HepG2 (cell line): ENCODE results near the gene THADA. TPM values are rescaled to one million over a fixed set of nuclear protein-coding genes. Genes with fewer than 3 reads are reported as not detected.

ENCODE experiments used
- AKAP8 ChIP-seq: sonication (generic); formaldehyde crosslinking; IDR thresholded peaks from 2 replicates; pipeline ENCODE4 v1.5.1; 2020; ENCODE audit warnings: mild to moderate bottlenecking, missing genetic modification reagents
- BRD4 ChIP-seq: sonication (generic); formaldehyde crosslinking; IDR thresholded peaks from 2 replicates; pipeline ENCODE4 v1.4.0; 2020; ENCODE audit warnings: missing genetic modification reagents
- NAIF1 ChIP-seq: sonication (generic); formaldehyde crosslinking; IDR thresholded peaks from 2 replicates; pipeline ENCODE4 v1.5.0; 2020; ENCODE audit warnings: mild to moderate bottlenecking, missing genetic modification reagents, borderline replicate concordance
- NR3C1 ChIP-seq: sonication (generic); formaldehyde crosslinking; IDR thresholded peaks from 2 replicates; pipeline ENCODE4 v1.4.0; 2020; ENCODE audit warnings: missing genetic modification reagents
- PAWR ChIP-seq: sonication (generic); formaldehyde crosslinking; IDR thresholded peaks from 2 replicates; pipeline ENCODE4 v1.4.0; 2020; ENCODE audit warnings: missing genetic modification reagents, mild to moderate bottlenecking, borderline replicate concordance
- ZNF263 ChIP-seq: sonication (generic); formaldehyde crosslinking; IDR thresholded peaks from 2 replicates; pipeline ENCODE4 v1.4.0; 2020; ENCODE audit warnings: missing genetic modification reagents
- ZNF556 ChIP-seq: sonication (generic); formaldehyde crosslinking; IDR thresholded peaks from 2 replicates; pipeline ENCODE4 v1.4.0; 2020; ENCODE audit warnings: mild to moderate bottlenecking, missing genetic modification reagents, borderline replicate concordance
- ZNF615 ChIP-seq: sonication (generic); formaldehyde crosslinking; IDR thresholded peaks from 2 replicates; pipeline ENCODE4 v1.5.0; 2020; ENCODE audit warnings: mild to moderate bottlenecking, missing genetic modification reagents, borderline replicate concordance
- ZSCAN30 ChIP-seq: sonication (generic); formaldehyde crosslinking; IDR thresholded peaks from 2 replicates; pipeline ENCODE4 v1.5.0; 2020; ENCODE audit warnings: mild to moderate bottlenecking, missing genetic modification reagents
- polyA plus RNA-seq, 8 experiments: library from polyadenylated mRNA; depleted of rRNA in 3 of 8; stranded (reverse) in 7 of 8; unstranded in 1 of 8; fragments of >200 nt; fragmentation: Illumina TruSeq in 4 of 8; extraction: Trizol in 4 of 8; gene quantifications; 2 replicates each; pipeline versions ENCODE4 v1.2.1 to v1.2.3, GENCODE V29; 2011 to 2016; ENCODE audit warnings: low read depth in 4 of 8, missing spikeins in 1 of 8, mixed read lengths in 1 of 8; ENCODE audit not compliant: insufficient read depth in 1 of 8
- total RNA-seq, 5 experiments: library from RNA; depleted of rRNA; stranded (reverse); fragments of >200 nt; fragmentation: Illumina TruSeq; extraction: Trizol; gene quantifications; 2 replicates each; pipeline ENCODE4 v1.2.3, GENCODE V29; 2016; ENCODE audit warnings: low read depth in 1 of 5
- TF ChIP-seq, protein P1 (sequence below): sonication (generic); formaldehyde crosslinking; IDR thresholded peaks from 2 replicates; pipeline ENCODE4 v1.4.0; 2020; ENCODE audit warnings: missing genetic modification reagents, borderline replicate concordance
- TF ChIP-seq, protein P2 (sequence below): sonication (generic); formaldehyde crosslinking; IDR thresholded peaks from 2 replicates; pipeline ENCODE4 v1.4.0; 2020; ENCODE audit warnings: mild to moderate bottlenecking, missing genetic modification reagents

Gene THADA
- total and polyA plus RNA-seq, 2 of the 13 experiments (the other 11 are each of a cell fraction or from before 2014, with no cell fraction given): 12.7 to 21.7 TPM

DNA sequence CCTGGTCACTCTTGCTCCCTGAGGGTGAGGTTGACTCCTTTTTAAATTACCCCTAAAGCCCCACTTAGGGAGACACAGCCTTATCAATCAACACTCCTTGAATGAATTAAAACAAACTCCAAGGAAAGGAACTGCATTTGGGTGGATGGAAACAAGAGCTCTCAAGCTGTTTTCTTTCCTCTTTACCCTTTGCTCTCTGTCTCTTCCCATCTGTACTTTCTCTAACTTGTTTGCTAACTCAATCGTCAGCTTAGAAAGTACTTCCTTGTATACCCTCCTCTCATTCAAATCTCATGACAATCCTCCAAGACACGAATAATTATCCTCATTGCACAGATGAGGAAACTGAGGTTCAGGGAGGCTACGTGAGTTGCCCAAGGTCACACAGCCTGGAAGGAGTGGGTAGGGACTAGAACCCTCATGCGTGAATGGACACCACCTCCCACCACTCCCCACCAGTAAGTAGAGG, 402.2 kb downstream of the THADA start (continued):
- TF ChIP-seq, protein P1, sequence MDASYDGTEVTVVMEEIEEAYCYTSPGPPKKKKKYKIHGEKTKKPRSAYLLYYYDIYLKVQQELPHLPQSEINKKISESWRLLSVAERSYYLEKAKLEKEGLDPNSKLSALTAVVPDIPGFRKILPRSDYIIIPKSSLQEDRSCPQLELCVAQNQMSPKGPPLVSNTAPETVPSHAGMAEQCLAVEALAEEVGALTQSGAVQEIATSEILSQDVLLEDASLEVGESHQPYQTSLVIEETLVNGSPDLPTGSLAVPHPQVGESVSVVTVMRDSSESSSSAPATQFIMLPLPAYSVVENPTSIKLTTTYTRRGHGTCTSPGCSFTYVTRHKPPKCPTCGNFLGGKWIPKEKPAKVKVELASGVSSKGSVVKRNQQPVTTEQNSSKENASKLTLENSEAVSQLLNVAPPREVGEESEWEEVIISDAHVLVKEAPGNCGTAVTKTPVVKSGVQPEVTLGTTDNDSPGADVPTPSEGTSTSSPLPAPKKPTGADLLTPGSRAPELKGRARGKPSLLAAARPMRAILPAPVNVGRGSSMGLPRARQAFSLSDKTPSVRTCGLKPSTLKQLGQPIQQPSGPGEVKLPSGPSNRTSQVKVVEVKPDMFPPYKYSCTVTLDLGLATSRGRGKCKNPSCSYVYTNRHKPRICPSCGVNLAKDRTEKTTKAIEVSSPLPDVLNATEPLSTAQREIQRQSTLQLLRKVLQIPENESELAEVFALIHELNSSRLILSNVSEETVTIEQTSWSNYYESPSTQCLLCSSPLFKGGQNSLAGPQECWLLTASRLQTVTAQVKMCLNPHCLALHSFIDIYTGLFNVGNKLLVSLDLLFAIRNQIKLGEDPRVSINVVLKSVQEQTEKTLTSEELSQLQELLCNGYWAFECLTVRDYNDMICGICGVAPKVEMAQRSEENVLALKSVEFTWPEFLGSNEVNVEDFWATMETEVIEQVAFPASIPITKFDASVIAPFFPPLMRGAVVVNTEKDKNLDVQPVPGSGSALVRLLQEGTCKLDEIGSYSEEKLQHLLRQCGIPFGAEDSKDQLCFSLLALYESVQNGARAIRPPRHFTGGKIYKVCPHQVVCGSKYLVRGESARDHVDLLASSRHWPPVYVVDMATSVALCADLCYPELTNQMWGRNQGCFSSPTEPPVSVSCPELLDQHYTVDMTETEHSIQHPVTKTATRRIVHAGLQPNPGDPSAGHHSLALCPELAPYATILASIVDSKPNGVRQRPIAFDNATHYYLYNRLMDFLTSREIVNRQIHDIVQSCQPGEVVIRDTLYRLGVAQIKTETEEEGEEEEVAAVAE (CRISPR knock-in tag): no peak
- TF ChIP-seq NAIF1 (CRISPR knock-in tag) (peak; percentile 53; the same call in 1 of the 2 replicates), ZNF556 (0 out of 2 replicates have a peak, but pooled peaks have one; percentile 16), ZSCAN30 (CRISPR knock-in tag) (0 out of 2 replicates have a peak, but pooled peaks have one; percentile 8), AKAP8 (CRISPR knock-in tag) (0 out of 2 replicates have a peak, but pooled peaks have one; percentile 7), ZNF263 (CRISPR knock-in tag) (no peak), PAWR (CRISPR knock-in tag) (0 out of 2 replicates have a peak, but pooled peaks have one; percentile 5), ZNF615 (peak; percentile 70; the same call in 1 of the 2 replicates), BRD4 (CRISPR knock-in tag) (no peak), NR3C1 (CRISPR knock-in tag) (no peak)
- TF ChIP-seq, protein P2, sequence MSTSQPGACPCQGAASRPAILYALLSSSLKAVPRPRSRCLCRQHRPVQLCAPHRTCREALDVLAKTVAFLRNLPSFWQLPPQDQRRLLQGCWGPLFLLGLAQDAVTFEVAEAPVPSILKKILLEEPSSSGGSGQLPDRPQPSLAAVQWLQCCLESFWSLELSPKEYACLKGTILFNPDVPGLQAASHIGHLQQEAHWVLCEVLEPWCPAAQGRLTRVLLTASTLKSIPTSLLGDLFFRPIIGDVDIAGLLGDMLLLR (CRISPR knock-in tag): no peak
